Ureter (tissue), 1 donor: ENCODE results near the gene DCDC2C. TPM values are rescaled to one million over a fixed set of nuclear protein-coding genes. Genes with fewer than 3 reads are reported as not detected.

Source experiments
- DNase-seq: peaks from one replicate; pipeline ENCODE4 v3.0.0-alpha.2; 2020; ENCODE audit warnings: low spot score
- total RNA-seq: library from RNA; stranded (reverse); gene quantifications from one replicate; pipeline ENCODE4 v1.2.4, GENCODE V29; 2023
- donor health status: DM: yes; HTN: yes; CAD: no.

Gene DCDC2C
- total RNA-seq, 1 donor from 2014 or later = not detected

GRCh38 chr2:3827673-3828575 lies 124.5 kb downstream of the DCDC2C start:
- DNase-seq = no peak

GRCh38 chr2:3830796-3831195 lies 127.4 kb downstream of the DCDC2C start:
- DNase-seq = no peak

- no peak for DNase-seq
Observed at GRCh38 chr2:3837086-3837485, 133.7 kb downstream of the DCDC2C start.

GRCh38 chr2:3838348-3838747 lies 135.0 kb downstream of the DCDC2C start:
- no peak for DNase-seq

- DNase-seq = no peak
Observed at GRCh38 chr2:3839476-3839875, 136.1 kb downstream of the DCDC2C start.

- no peak for DNase-seq
Observed at GRCh38 chr2:3840611-3841155, 137.3 kb downstream of the DCDC2C start.

- no peak for DNase-seq
Observed at GRCh38 chr2:3847397-3848052, 144.2 kb downstream of the DCDC2C start.

GRCh38 chr2:3848776-3849175 lies 145.4 kb downstream of the DCDC2C start:
- DNase-seq = no peak

- no peak for DNase-seq
Observed at GRCh38 chr2:3849213-3849612, 145.8 kb downstream of the DCDC2C start.

- DNase-seq = no peak
Observed at GRCh38 chr2:3857576-3857975, 154.2 kb downstream of the DCDC2C start.

GRCh38 chr2:3864943-3865865 lies 161.8 kb downstream of the DCDC2C start:
- no peak for DNase-seq

GRCh38 chr2:3867469-3867868 lies 164.1 kb downstream of the DCDC2C start:
- no peak for DNase-seq

GRCh38 chr2:3868012-3868805 lies 164.8 kb downstream of the DCDC2C start:
- no peak for DNase-seq

- no peak for DNase-seq
Observed at GRCh38 chr2:3870222-3870621, 166.8 kb downstream of the DCDC2C start.

GRCh38 chr2:3871002-3871401 lies 167.6 kb downstream of the DCDC2C start:
- no peak for DNase-seq

GRCh38 chr2:3872451-3872850 lies 169.1 kb downstream of the DCDC2C start:
- DNase-seq = no peak

GRCh38 chr2:3873899-3874298 lies 170.5 kb downstream of the DCDC2C start:
- DNase-seq = no peak

- DNase-seq = no peak
Observed at GRCh38 chr2:3876221-3876620, 172.8 kb downstream of the DCDC2C start.

- no peak for DNase-seq
Observed at GRCh38 chr2:3876685-3877084, 173.3 kb downstream of the DCDC2C start.

- no peak for DNase-seq
Observed at GRCh38 chr2:3885629-3886628, 182.6 kb downstream of the DCDC2C start.
